Neural progenitor cell (in vitro differentiated cells): ENCODE measurements around the gene CC2D2A. TPM values are rescaled to one million over a fixed set of nuclear protein-coding genes. Genes with fewer than 3 reads are reported as not detected.

Source experiments
- DNase-seq: peaks from one replicate; pipeline ENCODE4 v3.0.0-alpha.2; 2016; ENCODE audit warnings: low spot score
- H2AFZ ChIP-seq: fragments of 200-600 bp; sonication (generic); replicated peaks from 2 replicates; pipeline ENCODE4 v1.6.1; 2016; ENCODE audit warnings: antibody characterized with exemption
- H3F3A ChIP-seq: fragments of 200-600 bp; sonication (generic); 2 replicates; pipeline ENCODE4 v1.6.1; 2016; ENCODE audit warnings: antibody characterized with exemption, low read depth
- H3K27ac ChIP-seq: fragments of 200-600 bp; sonication (generic); 2 replicates; pipeline ENCODE4 v1.5.1; 2016; ENCODE audit warnings: mild to moderate bottlenecking
- H3K27me3 ChIP-seq: fragments of 200-600 bp; sonication (generic); 2 replicates; pipeline ENCODE4 v1.6.1; 2016; ENCODE audit warnings: mild to moderate bottlenecking, moderate library complexity
- H3K36me3 ChIP-seq: fragments of 200-600 bp; sonication (generic); 2 replicates; pipeline ENCODE4 v1.5.1; 2016
- H3K4me1 ChIP-seq: fragments of 200-600 bp; sonication (generic); 2 replicates; pipeline ENCODE4 v1.6.1; 2016; ENCODE audit warnings: mixed run types
- H3K4me2 ChIP-seq: fragments of 200-600 bp; sonication (generic); 2 replicates; pipeline ENCODE4 v1.6.1; 2016
- H3K4me3 ChIP-seq: fragments of 200-600 bp; sonication (generic); 2 replicates; pipeline ENCODE4 v1.5.1; 2016
- H3K79me2 ChIP-seq: fragments of 200-600 bp; sonication (generic); 2 replicates; pipeline ENCODE4 v1.6.1; 2016; ENCODE audit warnings: low read depth
- H3K9ac ChIP-seq: fragments of 200-600 bp; sonication (generic); 2 replicates; pipeline ENCODE4 v1.6.1; 2016
- H3K9me3 ChIP-seq: fragments of 200-600 bp; sonication (generic); 2 replicates; pipeline ENCODE4 v1.5.1; 2016; ENCODE audit warnings: low read depth
- H4K20me1 ChIP-seq: fragments of 200-600 bp; sonication (generic); 2 replicates; pipeline ENCODE4 v1.6.1; 2016; ENCODE audit warnings: low read depth
- H3K27ac Mint-ChIP-seq: 3 replicates; pipeline ENCODE4 v1.8.0; 2021; ENCODE audit warnings: mixed read lengths
- H3K27me3 Mint-ChIP-seq: 2 replicates; pipeline ENCODE4 v1.8.0; 2022; ENCODE audit warnings: low read depth, mild to moderate bottlenecking, inconsistent platforms, moderate library complexity, mixed read lengths; ENCODE audit not compliant: insufficient read depth
- H3K36me3 Mint-ChIP-seq: 3 replicates; pipeline ENCODE4 v1.8.0; 2021; ENCODE audit warnings: mixed read lengths
- H3K4me1 Mint-ChIP-seq: 3 replicates; pipeline ENCODE4 v1.8.0; 2021; ENCODE audit warnings: mixed read lengths
- H3K4me3 Mint-ChIP-seq: 3 replicates; pipeline ENCODE4 v1.8.0; 2021; ENCODE audit warnings: mild to moderate bottlenecking, moderate library complexity, mixed read lengths
- H3K9me3 Mint-ChIP-seq: 3 replicates; pipeline ENCODE4 v1.8.0; 2020; ENCODE audit warnings: mixed read lengths
- CTCF ChIP-seq: fragments of 200-600 bp; sonication (generic); IDR thresholded peaks from 2 replicates; pipeline ENCODE4 v1.5.1; 2017; ENCODE audit warnings: antibody characterized with exemption, mild to moderate bottlenecking
- EZH2 ChIP-seq: fragments of 200-600 bp; sonication (generic); IDR thresholded peaks from 2 replicates; pipeline ENCODE4 v1.6.1; 2017; ENCODE audit warnings: antibody characterized with exemption, mild to moderate bottlenecking, moderate library complexity
- EZH2phosphoT487 ChIP-seq: fragments of 200-600 bp; sonication (generic); IDR thresholded peaks from 2 replicates; pipeline ENCODE4 v1.6.1; 2017; ENCODE audit warnings: antibody characterized with exemption
- total RNA-seq: library from RNA; depleted of rRNA; stranded (reverse); fragments of >200 nt; gene quantifications from 2 replicates; pipeline ENCODE4 v1.2.3, GENCODE V29; 2015; ENCODE audit warnings: low replicate concordance

CC2D2A gene
- total RNA-seq, 1 donor from 2014 or later = 40.0 TPM

- Histone ChIP-seq H3K4me2 (no peak overlapping the region), H3K4me3 (no peak overlapping the region), H3K79me2 (no peaks in the 10 kb centered on the region), H2AFZ (no peak overlapping the region), H3K27ac (no peak overlapping the region), H3F3A (no peaks in the 10 kb centered on the region), H3K9me3 (no peaks in the 10 kb centered on the region), H3K4me1 (no peaks in the 10 kb centered on the region), H3K36me3 (no peaks in the 10 kb centered on the region), H4K20me1 (no peaks in the 10 kb centered on the region), H3K9ac (no peak overlapping the region), H3K27me3 (no peaks in the 10 kb centered on the region)
- H3K27ac Mint-ChIP-seq = no peak overlapping the region
- no peaks in the 10 kb centered on the region for H3K4me1 Mint-ChIP-seq
- no peaks in the 10 kb centered on the region for H3K9me3 Mint-ChIP-seq
- no peak for TF ChIP-seq CTCF
- TF ChIP-seq EZH2phosphoT487 = no peak
- TF ChIP-seq EZH2 = no peak
- peaks cover 24% of the 10 kb centered on the region for H3K36me3 Mint-ChIP-seq
- H3K4me3 Mint-ChIP-seq = no peak overlapping the region
- no peak for DNase-seq
- peaks cover 6% of the 10 kb centered on the region for H3K27me3 Mint-ChIP-seq
These were observed 100.1 kb downstream of the CC2D2A start for GRCh38 chr4:15569746-15570145.

DNA sequence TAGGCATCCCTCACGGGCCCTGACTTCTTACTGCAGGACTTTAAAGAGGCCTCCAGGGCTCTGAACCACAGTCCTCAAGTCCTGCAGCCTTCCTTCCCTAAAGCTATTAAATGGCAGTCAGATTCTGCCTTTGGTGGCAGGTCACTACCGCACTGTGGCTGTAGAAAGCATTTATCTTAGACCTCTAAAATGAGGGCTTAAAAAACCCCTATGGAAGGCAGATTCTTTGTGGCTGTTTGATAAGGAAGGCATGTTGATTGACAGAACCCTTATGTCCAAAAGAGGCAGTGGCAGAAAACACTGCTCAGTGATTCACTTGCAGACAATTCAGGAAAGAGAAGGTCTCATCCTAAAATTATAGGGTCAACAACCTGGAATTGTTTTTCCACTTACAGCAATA is 106.3 kb downstream of the CC2D2A start:
- Mint-ChIP-seq H3K9me3 (no peaks in the 10 kb centered on the region), H3K4me3 (no peak overlapping the region), H3K27me3 (no peaks in the 10 kb centered on the region), H3K36me3 (peaks cover 1% of the 10 kb centered on the region), H3K4me1 (no peaks in the 10 kb centered on the region), H3K27ac (no peak overlapping the region)
- peak; percentile 8 for DNase-seq
- H3K9me3 ChIP-seq = no peaks in the 10 kb centered on the region
- no peak overlapping the region for H3K4me2 ChIP-seq
- no peak overlapping the region for H3K4me3 ChIP-seq
- no peaks in the 10 kb centered on the region for H4K20me1 ChIP-seq
- H2AFZ ChIP-seq = no peak overlapping the region
- H3K36me3 ChIP-seq = no peaks in the 10 kb centered on the region
- TF ChIP-seq EZH2phosphoT487 = no peak
- no peak for TF ChIP-seq CTCF
- TF ChIP-seq EZH2 = no peak
- no peaks in the 10 kb centered on the region for H3K27me3 ChIP-seq
- H3F3A ChIP-seq = no peaks in the 10 kb centered on the region
- H3K27ac ChIP-seq = no peak overlapping the region
- no peak overlapping the region for H3K9ac ChIP-seq
- no peaks in the 10 kb centered on the region for H3K79me2 ChIP-seq
- H3K4me1 ChIP-seq = no peaks in the 10 kb centered on the region

DNA sequence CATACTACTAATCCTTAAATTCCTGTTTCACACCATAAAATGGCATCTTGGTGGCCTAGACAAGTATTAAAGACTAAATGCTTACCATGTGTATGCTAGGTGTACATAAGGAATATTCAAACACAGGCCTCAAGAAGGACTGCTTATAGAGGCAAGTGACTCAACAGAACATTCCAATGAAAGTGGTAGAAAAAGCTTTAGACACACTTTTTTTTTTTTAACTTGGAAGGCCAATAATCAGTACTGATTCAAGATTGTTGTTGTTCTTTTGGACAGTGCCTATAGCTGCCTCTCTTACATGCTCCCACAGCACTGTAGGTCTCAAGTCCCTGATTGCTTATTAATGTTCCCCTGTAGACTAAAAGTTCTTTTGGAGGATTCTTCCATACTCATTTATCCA is 107.8 kb downstream of the CC2D2A start:
- no peaks in the 10 kb centered on the region for H3K36me3 ChIP-seq

More for the DNA sequence above, 107.8 kb downstream of the CC2D2A start:
- H4K20me1 ChIP-seq = no peaks in the 10 kb centered on the region
- H3F3A ChIP-seq = no peaks in the 10 kb centered on the region
- Mint-ChIP-seq H3K36me3 (peaks cover 3% of the 10 kb centered on the region), H3K4me1 (no peaks in the 10 kb centered on the region), H3K27me3 (no peaks in the 10 kb centered on the region), H3K4me3 (no peak overlapping the region), H3K9me3 (no peaks in the 10 kb centered on the region), H3K27ac (no peak overlapping the region)
- no peak for DNase-seq
- H3K9ac ChIP-seq = no peak overlapping the region
- H3K4me3 ChIP-seq = no peak overlapping the region
- no peaks in the 10 kb centered on the region for H3K9me3 ChIP-seq
- no peaks in the 10 kb centered on the region for H3K4me1 ChIP-seq
- H2AFZ ChIP-seq = no peak overlapping the region
- H3K27me3 ChIP-seq = no peaks in the 10 kb centered on the region
- H3K4me2 ChIP-seq = no peak overlapping the region
- TF ChIP-seq CTCF (no peak), EZH2phosphoT487 (no peak), EZH2 (no peak)
- no peaks in the 10 kb centered on the region for H3K79me2 ChIP-seq
- H3K27ac ChIP-seq = no peak overlapping the region
